Hepatocyte (in vitro differentiated cells): Measurements from ENCODE around the gene PDE4B.

ENCODE experiments used
- EZH2 ChIP-seq: fragments of 200-600 bp; sonication (generic); IDR thresholded peaks from 2 replicates; pipeline ENCODE4 v1.6.1; 2016; ENCODE audit warnings: antibody characterized with exemption, mild to moderate bottlenecking, borderline replicate concordance
- TF ChIP-seq, protein P1 (sequence below): fragments of 200-600 bp; sonication (generic); IDR thresholded peaks from 2 replicates; pipeline ENCODE4 v1.5.1; 2016; ENCODE audit warnings: antibody characterized with exemption, mild to moderate bottlenecking; ENCODE audit not compliant: poor library complexity

DNA sequence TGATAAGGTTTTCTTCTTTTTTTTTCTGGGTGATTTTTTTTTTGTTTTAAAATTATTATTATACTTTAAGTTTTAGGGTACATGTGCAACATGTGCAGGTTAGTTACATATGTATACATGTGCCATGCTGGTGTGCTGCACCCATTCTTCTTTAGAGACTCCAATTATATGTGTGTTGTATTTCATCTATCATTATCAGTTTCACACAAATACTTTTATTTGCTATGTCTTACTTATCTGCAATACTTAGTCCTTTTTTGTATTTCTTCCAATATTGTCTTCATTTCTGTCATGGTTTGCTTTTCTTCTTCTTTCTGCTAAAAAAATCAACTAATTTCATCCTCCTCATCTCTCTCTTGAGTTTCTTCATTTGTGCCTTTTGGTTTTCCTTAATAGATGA lies 3.9 kb upstream of the PDE4B start:
- TF ChIP-seq EZH2, result no peak
- TF ChIP-seq, protein P1, sequence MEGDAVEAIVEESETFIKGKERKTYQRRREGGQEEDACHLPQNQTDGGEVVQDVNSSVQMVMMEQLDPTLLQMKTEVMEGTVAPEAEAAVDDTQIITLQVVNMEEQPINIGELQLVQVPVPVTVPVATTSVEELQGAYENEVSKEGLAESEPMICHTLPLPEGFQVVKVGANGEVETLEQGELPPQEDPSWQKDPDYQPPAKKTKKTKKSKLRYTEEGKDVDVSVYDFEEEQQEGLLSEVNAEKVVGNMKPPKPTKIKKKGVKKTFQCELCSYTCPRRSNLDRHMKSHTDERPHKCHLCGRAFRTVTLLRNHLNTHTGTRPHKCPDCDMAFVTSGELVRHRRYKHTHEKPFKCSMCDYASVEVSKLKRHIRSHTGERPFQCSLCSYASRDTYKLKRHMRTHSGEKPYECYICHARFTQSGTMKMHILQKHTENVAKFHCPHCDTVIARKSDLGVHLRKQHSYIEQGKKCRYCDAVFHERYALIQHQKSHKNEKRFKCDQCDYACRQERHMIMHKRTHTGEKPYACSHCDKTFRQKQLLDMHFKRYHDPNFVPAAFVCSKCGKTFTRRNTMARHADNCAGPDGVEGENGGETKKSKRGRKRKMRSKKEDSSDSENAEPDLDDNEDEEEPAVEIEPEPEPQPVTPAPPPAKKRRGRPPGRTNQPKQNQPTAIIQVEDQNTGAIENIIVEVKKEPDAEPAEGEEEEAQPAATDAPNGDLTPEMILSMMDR, result no peak
